Measurements from ENCODE around the gene ATG2A. TPM values are rescaled to one million over a fixed set of nuclear protein-coding genes. Genes with fewer than 3 reads are reported as not detected.

The ATG2A gene
- total and polyA plus RNA-seq, 10 donors: 14.3 to 57.3 (median 34.0) TPM

- no peaks in the 10 kb centered on the region for H3K9me3 ChIP-seq
- intact Hi-C loops (cut with DNase I; ENCODE audit: low total_unique reads): loop anchor here (10.0 kb wide), 1 partner anchor 61 kb away; the partner anchor contains the start of gene BATF2
- H3K36me3 ChIP-seq: peaks cover 0 to 70% (median 62%) of the 10 kb centered on the region in 6 donors
- TF ChIP-seq POLR2AphosphoS5 (IDR thresholded peaks at IDR 0.05) (no peak), POLR2A (IDR thresholded peaks at IDR 0.05) (no peak), CTCF (IDR thresholded peaks at IDR 0.05 in 8 of 11, conservative IDR thresholded peaks at IDR 0.05 in 3 of 11) (no peak)
- no peaks in the 10 kb centered on the region for H3K27me3 ChIP-seq (replicated peaks in 1 of 7)
- no peak overlapping the region for H3K4me3 ChIP-seq
- no peaks in the 10 kb centered on the region for H3K4me1 ChIP-seq
- DNase-seq: no peak
- 85 to 95% (median 90%) methylated on average over 12 of the region's 12 CpGs for WGBS, 5 donors
- no peak overlapping the region for H3K27ac ChIP-seq
These were observed 16.4 kb upstream of the ATG2A start for GRCh38 chr11:64933213-64933934.

DNA sequence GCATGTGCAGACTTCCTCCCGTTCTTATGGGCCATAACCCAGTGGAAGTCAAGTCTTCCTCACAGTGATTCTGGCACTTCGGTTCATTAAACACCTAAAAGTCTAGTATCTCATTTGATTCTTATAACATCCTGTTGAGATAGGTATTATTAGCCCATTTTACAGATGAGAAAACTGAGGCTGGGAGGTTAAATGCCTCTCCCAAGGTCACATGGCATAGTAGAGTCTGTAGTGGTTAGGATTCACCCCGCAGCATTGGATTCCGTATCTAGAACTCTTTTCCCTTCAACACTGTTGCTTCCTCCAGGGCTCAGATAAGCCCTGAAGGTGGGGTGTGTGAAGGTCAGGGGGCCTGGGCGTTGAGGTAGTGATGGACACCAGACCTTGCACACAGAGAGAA lies 15.3 kb upstream of the ATG2A start:
- intact Hi-C loops (cut with DNase I; ENCODE audit: low total_unique reads): loop anchor here (10.0 kb wide), 1 partner anchor 62 kb away; the partner anchor contains the start of gene BATF2
- no peaks in the 10 kb centered on the region for H3K9me3 ChIP-seq
- TF ChIP-seq POLR2AphosphoS5 (IDR thresholded peaks at IDR 0.05) (no peak), CTCF (IDR thresholded peaks at IDR 0.05 in 8 of 11, conservative IDR thresholded peaks at IDR 0.05 in 3 of 11) (no peak), POLR2A (IDR thresholded peaks at IDR 0.05) (no peak)
- H3K4me1 ChIP-seq: peaks cover 0 to under 1% (median 0%) of the 10 kb centered on the region in 6 donors
- peaks cover 0 to 81% (median 66%) of the 10 kb centered on the region in 6 donors for H3K36me3 ChIP-seq
- H3K27me3 ChIP-seq (replicated peaks in 1 of 7): no peaks in the 10 kb centered on the region
- no peak overlapping the region for H3K27ac ChIP-seq
- 88 to 96% (median 90%) methylated on average over 5 of the region's 5 CpGs for WGBS, 5 donors
- no peak overlapping the region for H3K4me3 ChIP-seq
- no peak for DNase-seq

- no peaks in the 10 kb centered on the region for H3K9me3 ChIP-seq
- no peak overlapping the region for H3K27ac ChIP-seq
- intact Hi-C loops (cut with DNase I; ENCODE audit: low total_unique reads): loop anchor here (10.0 kb wide), 1 partner anchor 64 kb away; the partner anchor contains the start of gene BATF2
- peaks cover 0 to 91% (median 66%) of the 10 kb centered on the region in 6 donors for H3K36me3 ChIP-seq
- TF ChIP-seq POLR2A (IDR thresholded peaks at IDR 0.05) (no peak), POLR2AphosphoS5 (IDR thresholded peaks at IDR 0.05) (no peak), CTCF (IDR thresholded peaks at IDR 0.05 in 8 of 11, conservative IDR thresholded peaks at IDR 0.05 in 3 of 11) (no peak)
- DNase-seq: no peak
- H3K4me1 ChIP-seq: peaks cover 0 to 10% (median 6%) of the 10 kb centered on the region in 6 donors
- 91 to 97% (median 95%) methylated on average over 7 of the region's 7 CpGs for WGBS, 5 donors
- no peak overlapping the region for H3K4me3 ChIP-seq
- H3K27me3 ChIP-seq (replicated peaks in 1 of 7): no peaks in the 10 kb centered on the region
These were observed 14.3 kb upstream of the ATG2A start for GRCh38 chr11:64931290-64931689.

DNA sequence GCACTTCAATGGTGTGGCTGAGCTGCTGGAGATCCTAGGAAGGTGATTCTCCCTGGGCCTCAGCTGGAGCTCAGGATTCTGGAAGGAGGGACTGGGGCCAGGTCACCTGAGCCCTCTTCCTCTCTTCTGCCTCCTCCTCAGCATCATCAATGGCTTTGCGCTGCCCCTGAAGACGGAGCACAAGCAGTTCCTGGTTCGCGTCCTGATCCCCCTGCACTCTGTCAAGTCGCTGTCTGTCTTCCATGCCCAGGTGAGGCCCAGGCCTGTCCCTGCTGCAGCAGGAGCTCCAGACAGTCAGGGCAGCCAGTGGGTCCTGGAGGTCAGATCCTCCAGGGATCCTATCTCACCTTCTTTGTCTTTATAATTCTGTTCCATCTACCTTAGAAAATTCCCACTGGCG lies 13.3 kb upstream of the ATG2A start:
- no peaks in the 10 kb centered on the region for H3K27me3 ChIP-seq (replicated peaks in 1 of 7)
- H3K36me3 ChIP-seq: peaks cover 0 to 92% (median 66%) of the 10 kb centered on the region in 6 donors
- TF ChIP-seq CTCF (IDR thresholded peaks at IDR 0.05 in 8 of 11, conservative IDR thresholded peaks at IDR 0.05 in 3 of 11): no peak
- 92 to 98% (median 96%) methylated on average over 6 of the region's 6 CpGs for WGBS, 5 donors
- H3K27ac ChIP-seq: no peak overlapping the region
- intact Hi-C loops (cut with DNase I; ENCODE audit: low total_unique reads): loop anchor here (10.0 kb wide), 1 partner anchor 64 kb away; the partner anchor contains the start of gene BATF2
- H3K4me3 ChIP-seq: no peak overlapping the region
- no peaks in the 10 kb centered on the region for H3K9me3 ChIP-seq
- no peak for DNase-seq
- H3K4me1 ChIP-seq: peaks cover 3 to 20% (median 15%) of the 10 kb centered on the region in 6 donors
